HG02571 (cell line): ENCODE results near the gene THOC1.
"Not testable (repeated sequence)": the region's sequence is repeated elsewhere in the genome, so short reads cannot be mapped to it uniquely, and the experiment has no call there.

Experiments used
- ATAC-seq: cut with Tn5 transposase; IDR thresholded peaks from one replicate; pipeline ENCODE4 v1.9.1; 2021; ENCODE audit warnings: mild to moderate bottlenecking, moderate library complexity; ENCODE audit not compliant: unreplicated experiment

Gene THOC1, protein sequence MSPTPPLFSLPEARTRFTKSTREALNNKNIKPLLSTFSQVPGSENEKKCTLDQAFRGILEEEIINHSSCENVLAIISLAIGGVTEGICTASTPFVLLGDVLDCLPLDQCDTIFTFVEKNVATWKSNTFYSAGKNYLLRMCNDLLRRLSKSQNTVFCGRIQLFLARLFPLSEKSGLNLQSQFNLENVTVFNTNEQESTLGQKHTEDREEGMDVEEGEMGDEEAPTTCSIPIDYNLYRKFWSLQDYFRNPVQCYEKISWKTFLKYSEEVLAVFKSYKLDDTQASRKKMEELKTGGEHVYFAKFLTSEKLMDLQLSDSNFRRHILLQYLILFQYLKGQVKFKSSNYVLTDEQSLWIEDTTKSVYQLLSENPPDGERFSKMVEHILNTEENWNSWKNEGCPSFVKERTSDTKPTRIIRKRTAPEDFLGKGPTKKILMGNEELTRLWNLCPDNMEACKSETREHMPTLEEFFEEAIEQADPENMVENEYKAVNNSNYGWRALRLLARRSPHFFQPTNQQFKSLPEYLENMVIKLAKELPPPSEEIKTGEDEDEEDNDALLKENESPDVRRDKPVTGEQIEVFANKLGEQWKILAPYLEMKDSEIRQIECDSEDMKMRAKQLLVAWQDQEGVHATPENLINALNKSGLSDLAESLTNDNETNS

GRCh38 chr18:267688-268552 lies at the start of gene THOC1:
TSS of gene THOC1 (minus strand) at chr18:268047. CDS start at chr18:268019, 28 bp downstream.
- ATAC-seq, result peak; percentile 92

DNA sequence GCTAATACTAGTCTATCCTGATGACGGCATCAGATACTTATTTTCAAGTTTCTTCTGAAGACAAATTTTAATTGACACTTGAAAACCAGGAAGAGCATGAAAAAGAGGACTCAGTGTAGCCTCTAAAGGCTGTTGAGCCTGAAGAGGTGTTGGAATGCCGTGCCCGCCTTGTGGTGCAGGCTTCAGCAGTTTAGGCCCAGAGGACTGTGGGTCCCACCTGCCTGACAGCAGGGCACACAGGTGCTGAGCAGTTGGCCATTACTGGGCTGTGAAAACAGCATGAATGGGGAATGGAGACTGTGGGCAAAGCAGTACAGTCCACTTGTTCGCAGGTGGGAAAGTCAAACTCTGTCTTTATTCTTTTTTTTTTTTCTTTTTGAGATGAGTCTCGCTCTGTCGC lies 49.8 kb upstream of the THOC1 start:
- ATAC-seq, result no peak

DNA sequence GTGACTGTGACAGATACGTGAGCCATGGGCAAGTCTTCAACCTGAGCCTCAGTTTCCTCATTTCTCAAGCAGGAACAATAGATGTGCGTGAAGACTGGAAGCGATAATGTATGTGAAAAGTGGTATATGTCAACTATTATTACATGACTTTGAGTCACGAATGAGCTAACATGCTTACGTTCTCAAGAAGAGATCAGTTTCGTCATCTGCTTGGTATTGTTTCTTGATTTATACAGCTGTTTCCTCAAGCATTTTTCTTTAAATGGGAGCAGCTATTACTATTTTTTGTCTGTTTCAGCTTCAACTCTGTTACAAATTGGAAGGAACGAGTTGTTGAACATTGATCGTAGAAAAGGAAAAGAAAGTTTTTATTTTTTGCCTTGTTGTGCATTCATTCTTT lies 48.5 kb upstream of the THOC1 start:
- ATAC-seq, result no peak

DNA sequence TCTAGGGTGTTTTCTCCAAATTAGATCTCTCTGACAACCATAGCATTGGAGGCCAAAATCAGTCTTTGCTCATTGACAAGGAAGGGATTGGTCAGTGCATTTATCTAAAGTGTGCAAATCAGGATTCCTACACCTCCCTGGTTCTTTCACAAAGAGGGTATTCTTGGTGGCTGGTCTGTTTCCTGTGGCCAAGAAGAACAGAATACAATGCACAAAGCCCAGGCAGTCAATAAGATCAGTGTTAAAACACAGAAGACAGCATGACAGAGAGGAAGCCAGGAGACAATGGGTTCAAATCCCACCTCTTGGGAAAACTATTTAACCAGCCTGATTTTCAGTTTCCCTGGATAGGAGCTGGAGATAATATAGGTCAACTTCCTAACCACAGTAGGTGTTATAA lies 46.1 kb upstream of the THOC1 start:
- no peak for ATAC-seq

- ATAC-seq, result no peak
These were observed 44.6 kb upstream of the THOC1 start for GRCh38 chr18:312415-312814.

DNA sequence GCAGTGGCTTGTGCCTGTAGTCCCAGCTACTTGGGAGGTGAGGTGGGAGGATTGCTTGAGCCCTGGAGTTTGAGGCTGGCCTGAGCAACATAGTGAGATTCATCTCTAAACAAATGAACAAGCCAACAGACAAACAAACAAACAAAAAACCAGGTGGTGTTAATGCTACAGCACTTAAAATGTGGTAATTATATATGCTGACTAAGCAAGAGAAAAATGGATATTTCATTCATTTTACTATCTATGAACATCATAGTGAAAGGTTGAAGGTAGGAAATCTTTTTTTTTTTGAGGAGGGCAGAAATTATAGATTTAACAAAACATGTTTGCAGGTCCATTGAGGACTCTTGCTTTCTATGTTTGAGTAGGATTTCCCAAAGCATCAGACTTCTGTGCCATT lies 42.2 kb upstream of the THOC1 start:
- ATAC-seq, result no peak

- ATAC-seq, result not testable (repeated sequence)
These were observed 40.2 kb upstream of the THOC1 start for GRCh38 chr18:308086-308485.

DNA sequence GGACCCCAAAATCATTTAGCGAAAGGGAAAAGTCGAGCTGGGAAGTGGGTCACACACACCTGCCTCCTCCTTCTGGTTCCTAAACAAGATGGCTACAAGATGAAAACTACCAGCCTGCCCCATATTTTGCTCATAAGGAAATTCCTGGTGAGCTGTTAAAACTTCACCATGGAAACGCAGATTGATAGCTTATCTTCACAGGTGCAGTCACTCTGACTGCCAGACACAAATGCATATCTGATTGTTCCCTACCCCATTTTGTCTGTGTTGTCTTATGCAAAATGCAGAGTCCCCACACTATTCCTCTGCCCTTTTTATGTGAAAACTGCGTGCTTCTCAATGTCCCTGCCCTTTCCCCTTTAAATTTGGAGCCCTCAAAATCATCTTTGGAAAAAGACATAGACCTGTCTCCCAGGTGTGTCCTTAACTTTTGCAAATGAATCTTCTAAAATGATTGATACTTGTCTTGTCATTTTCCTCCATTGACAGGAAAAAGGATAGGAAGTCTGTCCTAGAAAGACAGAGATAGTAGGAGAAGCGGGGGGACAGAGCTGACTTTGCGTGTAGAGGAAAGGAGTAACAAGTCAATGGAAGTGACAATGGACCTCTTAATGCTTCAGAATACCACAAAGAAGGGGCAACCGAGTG lies 38.9 kb upstream of the THOC1 start:
- no peak for ATAC-seq

GRCh38 chr18:305003-305501 lies 37.2 kb upstream of the THOC1 start:
- no peak for ATAC-seq

DNA sequence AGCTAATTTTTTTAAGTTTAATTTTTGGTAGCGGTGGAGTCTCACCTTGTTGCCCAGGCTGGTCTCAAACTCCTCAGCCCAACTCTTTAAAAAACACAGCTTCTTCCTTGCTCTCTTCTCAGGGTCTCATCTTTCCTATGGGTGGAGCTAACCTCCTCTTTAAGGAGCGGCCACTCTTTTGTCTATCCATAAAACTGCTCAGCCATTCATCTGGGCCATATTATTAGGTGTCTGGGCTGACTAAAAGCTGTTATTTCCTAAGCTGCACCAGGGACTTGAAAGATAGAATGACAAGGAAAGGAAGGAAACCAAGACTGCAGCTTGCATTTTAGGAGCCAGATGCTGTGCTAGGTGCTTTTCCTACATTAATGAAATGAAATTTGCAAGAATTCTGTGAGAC lies 35.8 kb upstream of the THOC1 start:
- no peak for ATAC-seq

DNA sequence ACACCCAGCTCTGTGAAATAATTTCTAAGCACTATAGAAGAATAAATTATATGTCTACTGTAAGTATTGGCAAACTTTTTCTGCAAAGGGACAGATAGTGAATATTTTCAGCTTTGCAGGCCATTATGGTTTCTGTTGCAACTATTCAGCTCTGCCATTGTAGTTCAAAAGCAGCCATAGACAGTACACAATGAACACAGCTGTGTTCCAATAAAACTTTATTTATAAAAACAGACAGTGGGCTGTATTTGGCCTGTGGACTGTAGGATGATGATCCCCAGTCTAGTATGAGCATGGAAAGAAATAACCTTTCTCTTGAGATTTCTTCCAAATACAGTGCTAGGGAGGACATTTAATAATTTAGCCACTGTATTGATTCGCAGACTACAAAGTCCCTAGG lies 35.2 kb upstream of the THOC1 start:
- no peak for ATAC-seq

DNA sequence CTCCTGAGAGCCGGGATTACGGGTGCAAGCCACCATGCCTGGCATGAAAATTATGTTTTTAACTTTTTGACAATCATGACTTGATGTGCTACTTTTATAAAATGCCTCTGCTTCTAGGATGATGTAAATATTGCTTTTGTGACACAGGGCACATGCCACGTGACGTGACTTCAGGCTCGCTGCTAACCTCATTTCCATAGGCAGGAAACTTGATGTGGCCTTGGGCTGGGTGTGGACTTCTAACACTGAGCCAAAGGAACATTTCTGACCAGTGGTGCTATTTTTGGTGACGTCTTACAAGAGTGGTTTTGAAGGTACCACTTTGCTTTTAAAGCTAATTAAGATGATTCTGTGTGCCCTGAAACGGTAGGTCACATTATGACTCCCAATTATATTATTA lies 34.2 kb upstream of the THOC1 start:
- no peak for ATAC-seq

DNA sequence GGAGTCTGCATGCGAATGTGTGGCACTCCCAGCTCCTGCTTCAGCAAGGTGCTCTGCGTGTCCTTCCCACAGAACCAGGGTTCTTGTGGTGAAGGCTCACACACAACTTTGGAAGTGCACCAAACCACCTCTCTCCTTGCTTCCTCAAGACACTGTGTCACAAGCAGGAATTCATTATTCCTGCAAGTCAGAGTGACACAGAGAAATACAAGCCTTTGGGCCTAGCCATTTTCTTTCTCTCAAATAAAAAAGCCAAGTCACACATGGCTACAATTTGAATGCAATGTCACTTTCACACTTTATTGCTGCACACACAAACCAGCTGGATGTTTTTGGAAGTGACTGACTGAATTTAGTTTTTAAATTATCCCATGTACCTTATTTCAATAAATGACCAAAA lies 30.1 kb upstream of the THOC1 start:
- no peak for ATAC-seq

- no peak for ATAC-seq
These were observed 28.1 kb upstream of the THOC1 start for GRCh38 chr18:295756-296490.

DNA sequence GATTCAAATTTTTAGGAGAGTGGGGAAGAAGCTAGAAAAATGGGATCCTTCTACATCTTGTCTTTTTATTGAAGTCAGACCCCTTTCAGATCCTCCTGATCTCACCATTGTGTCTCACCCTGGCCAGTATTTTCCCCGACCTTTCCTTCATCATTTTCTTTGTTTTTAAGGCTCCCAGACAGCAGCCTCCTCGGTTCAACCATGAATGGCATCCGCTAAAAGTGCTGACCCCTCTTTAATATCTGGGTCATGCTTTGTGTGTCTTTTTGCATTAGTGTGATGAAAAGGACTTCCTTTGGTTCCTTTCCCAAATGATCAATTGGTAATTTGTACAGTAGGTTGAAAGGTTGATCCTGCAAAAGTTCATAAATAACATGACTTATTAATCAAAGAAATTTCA lies 26.7 kb upstream of the THOC1 start:
- ATAC-seq, result no peak

GRCh38 chr18:293536-293935 lies 25.7 kb upstream of the THOC1 start:
- no peak for ATAC-seq

GRCh38 chr18:292271-292670 lies 24.4 kb upstream of the THOC1 start:
- ATAC-seq, result no peak

DNA sequence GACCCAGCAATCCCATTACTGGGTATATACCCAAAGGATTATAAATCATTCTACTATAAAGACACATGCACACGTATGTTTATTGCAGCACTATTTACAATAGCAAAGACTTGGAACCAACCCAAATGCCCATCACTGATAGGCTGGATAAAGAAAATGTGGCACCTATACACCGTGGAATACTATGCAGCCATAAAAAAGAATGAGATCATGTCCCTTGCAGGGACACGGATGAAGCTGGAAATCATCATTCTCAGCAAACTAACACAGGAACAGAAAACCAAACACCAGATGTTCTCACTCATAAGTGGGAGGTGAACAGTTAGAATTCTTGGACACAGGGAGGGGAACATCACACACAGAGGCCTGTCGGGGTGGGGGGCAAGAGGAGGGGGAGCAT lies 22.1 kb upstream of the THOC1 start:
- not testable (repeated sequence) for ATAC-seq

DNA sequence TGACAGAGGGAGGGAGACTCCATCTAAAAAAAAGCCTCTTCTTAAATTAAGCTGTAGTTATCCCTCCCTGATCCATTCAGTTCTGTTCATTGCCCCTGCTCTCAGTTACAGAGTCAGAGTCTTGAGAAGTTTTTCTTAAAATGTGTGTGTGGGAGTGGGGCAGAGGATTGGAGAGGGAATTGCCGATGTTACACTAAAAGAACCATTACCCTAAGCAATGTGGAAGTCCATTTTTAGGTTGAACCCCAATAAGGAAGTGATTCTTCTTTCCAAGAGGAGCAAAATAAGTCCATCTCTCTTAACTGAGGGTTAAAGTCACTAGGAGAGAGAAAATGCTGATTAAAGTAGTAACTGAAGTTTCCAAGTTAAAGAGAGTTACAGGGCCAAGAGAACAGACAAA lies 21.2 kb upstream of the THOC1 start:
- ATAC-seq, result no peak
